ENCODE data around the gene SH3D19.

The SH3D19 gene

GRCh38 chr4:151228189-151229119 lies 97.0 kb downstream of the SH3D19 start:
- DNase-seq (ENCODE audit: low read depth) = no peak

- no peak for DNase-seq (ENCODE audit: low read depth)
These were observed 97.7 kb downstream of the SH3D19 start for GRCh38 chr4:151227731-151228130.

GRCh38 chr4:151227172-151227571 lies 98.2 kb downstream of the SH3D19 start:
- DNase-seq (ENCODE audit: low read depth) = no peak

DNA sequence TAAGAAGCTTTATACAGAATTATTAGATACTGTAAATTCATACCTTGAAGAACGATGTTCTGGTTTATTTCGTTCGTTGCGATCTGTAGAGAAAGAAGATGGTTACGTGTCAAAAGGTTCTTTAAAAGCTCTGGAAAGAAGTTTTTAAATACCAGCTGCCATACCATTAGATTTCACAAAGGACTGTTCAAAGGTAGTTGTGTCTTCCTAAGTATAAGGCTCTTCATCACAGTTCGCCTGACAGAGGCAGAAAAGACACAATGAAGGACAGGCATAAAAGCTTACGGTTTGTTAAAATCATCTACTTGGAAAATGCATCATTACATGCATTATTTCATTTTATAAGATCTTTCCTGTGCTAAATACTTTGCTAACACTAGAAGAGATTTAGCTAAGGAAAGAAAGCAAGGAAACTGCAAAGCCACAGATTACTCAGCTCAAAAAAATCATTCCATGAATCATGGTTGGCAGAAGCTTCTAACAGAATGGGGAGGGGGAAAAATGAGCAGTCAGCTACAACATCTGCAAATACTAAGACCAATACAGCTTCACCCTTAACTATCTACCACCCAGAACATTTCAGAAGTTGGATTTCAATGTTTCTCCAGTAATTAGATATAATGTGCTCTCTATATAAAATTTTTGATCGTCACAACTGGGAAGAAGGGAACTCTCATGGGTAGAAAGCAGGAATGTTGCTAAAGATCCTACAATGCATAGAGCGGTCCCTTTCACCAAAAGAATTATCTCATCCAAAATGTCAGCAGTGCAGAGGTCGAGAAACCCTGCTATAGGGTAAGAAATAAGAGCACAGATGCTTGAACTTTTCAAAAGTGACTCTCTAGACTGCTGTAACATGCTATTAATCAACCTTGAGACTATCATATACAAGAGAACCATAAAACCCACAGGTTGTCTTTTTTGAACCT lies 99.1 kb downstream of the SH3D19 start:
- no peak for DNase-seq (ENCODE audit: low read depth)

DNA sequence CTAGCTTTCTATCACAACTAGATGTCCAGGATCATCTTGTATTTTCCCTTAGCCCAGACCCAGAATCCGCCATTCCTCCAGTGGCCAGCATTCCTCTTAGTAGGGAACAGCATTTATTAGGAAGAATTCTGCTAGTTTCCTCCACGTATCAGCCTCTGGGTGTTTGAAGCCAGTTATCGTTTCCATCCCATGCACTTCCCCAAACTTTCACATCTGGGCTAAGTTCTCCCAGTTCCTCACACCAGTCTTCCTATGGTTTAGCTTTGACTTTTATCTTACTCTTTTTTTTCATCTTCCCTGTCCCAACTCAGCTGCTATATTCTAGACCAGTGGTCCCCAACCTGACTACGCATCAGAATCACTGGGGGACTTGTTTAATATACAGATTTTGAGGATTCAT lies 101.9 kb downstream of the SH3D19 start:
- no peak for DNase-seq (ENCODE audit: low read depth)

DNA sequence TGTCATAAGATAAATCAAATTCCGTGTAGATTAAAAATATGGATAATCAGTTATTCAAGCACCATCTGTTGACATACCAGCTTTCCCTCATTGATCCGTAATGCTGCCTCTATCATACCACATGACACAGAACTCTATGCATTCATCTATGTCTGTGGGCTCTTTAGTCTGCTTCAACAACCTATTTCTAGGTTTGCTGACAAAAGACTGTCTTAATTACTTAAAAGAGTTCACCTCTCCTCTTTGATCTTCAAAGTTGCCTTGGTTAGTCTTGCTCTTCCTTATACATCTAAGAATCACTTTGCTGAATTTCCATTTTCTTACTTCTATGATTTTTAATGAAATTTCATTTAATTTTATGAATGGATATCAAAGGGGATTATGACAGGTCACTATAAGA lies 105.5 kb downstream of the SH3D19 start:
- DNase-seq (ENCODE audit: low read depth) = no peak

- no peak for DNase-seq (ENCODE audit: low read depth)
These were observed 106.3 kb downstream of the SH3D19 start for GRCh38 chr4:151219091-151219490.

DNA sequence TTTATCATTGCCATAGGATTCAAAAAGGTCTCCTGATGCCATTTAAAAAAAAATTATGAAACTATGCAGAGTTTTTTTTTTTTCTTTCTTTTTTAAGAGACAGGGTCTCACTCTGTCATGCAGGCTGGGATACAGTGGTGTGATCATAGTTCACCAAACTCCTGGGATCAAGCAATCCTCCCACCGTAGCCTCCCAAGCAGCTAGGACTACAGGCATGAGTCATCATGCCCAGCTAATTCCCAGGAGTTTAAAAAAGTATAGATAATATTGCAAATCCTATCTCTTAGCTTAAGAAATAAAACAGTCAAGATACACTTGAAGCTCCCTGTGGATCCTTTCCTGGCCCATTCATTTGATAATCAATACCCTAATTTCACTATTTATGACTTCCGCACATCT lies 107.1 kb downstream of the SH3D19 start:
- DNase-seq (ENCODE audit: low read depth) = no peak

DNA sequence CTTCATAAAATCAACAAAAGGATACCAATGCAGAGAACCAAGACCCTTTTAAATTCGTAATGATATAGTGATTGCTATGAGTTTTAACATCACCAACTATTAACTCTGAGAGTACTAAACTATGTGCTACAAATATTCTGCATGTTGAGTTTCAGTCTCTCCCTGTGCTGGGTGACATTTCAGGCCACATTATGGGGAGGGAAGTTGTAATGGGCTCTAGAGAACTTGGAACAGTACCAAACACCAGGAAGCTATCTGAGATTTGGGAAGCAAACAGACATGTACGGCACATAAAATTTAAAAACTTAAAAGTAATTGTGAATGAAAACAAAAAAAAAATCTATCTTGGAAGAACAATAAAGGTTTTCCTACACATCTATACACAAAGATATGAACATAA lies 108.1 kb downstream of the SH3D19 start:
- DNase-seq (ENCODE audit: low read depth) = no peak

DNA sequence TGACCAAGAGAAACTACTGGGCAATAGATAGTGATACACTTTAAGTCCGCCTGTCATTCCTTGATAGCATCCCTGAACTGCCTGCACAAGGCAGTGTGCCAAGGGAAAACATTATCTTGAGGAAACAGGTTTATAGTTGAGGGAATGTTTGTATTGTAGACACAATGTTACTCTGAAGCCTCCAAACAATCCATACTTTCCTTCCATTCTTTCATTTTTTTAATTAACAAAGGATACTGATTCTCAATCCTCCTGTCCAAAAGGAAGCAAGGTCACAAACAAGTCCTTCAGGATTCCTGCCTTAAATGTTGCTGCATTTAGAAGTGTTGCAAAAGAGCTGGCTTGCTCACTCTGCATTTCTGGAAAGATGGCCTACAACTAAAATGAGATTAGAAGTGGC lies 110.1 kb downstream of the SH3D19 start:
- DNase-seq (ENCODE audit: low read depth) = no peak

GRCh38 chr4:151207868-151208267 lies 117.5 kb downstream of the SH3D19 start:
- DNase-seq (ENCODE audit: low read depth) = no peak

GRCh38 chr4:151207186-151207585 lies 118.2 kb downstream of the SH3D19 start:
- DNase-seq (ENCODE audit: low read depth) = no peak

- DNase-seq (ENCODE audit: low read depth) = no peak
These were observed 119.0 kb downstream of the SH3D19 start for GRCh38 chr4:151206241-151207005.

DNA sequence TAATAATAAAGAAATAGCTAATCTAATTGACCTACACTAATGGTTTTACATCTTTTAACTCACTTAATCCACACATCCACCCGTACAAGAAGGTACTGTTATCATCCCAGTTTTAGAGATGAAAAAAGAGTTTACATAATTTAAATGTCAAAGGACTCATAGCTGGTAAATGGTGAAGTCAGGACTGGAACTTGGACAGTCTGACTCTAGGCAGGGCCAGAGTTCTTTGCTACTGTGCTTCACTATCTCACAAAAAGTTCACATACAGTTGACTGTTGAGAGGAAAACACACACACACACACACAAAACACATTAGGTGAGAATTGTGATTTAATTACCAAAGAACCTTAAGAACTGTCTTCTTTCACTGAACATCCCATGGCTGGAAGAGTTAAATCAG lies 119.7 kb downstream of the SH3D19 start:
- DNase-seq (ENCODE audit: low read depth) = no peak

DNA sequence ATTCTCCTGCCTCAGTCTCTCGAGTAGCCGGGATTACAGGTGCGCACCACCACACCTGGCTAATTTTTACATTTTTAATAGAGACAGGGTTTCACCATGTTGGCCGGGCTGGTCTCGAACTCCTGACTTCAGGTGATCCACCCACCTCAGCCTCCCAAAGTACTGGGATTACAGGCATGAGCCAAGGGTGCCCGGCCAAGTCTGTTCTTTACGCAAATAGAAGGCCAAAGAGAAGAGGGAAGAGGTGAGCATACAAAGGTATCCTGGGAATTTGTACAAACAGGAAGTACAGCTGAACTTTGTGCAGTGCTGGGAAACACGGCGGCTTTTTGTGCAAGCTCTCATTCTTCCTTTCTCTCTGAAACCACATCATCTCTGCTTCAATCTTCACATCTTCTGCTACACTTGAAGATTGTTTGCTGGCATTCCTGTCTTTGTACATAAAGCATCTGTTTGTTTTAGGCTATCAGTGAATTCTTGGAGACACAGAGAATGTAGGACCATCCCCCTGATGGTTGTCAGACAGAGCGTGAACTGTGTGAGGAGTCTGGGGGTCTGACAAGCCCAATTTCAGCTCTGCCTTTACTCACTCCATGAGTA lies 120.4 kb downstream of the SH3D19 start:
- DNase-seq (ENCODE audit: low read depth) = no peak

DNA sequence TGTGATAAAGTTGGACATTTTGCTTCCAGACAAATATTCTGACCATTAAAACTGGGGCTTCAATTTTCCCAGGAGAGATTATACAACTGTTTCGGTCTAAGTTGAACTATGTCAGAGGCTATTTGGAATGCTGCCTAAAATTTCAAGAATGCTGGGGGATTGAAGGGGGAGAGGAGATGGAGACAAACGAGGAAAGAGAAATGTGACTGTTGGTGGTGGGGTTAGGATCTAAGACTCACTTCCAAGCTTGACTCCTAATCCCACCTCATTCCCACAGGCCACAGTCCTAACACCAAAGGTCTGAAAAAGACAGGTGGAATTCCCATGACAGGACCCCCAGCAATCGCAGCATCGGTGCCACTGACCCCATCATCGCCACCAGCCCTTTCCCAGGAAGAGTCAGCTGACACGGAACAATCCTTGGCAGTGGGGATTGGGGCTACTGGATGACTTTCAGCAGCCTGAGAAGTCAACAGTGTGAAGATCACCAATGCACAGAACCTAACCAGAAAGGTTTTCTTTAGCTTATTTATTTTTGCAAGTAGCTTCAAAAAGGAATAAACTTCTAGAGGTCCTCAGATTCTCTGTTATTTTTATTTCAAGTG lies 122.5 kb downstream of the SH3D19 start:
- no peak for DNase-seq (ENCODE audit: low read depth)

- no peak for DNase-seq (ENCODE audit: low read depth)
These were observed 123.0 kb downstream of the SH3D19 start for GRCh38 chr4:151202381-151202780.

- no peak for DNase-seq (ENCODE audit: low read depth)
These were observed 125.8 kb downstream of the SH3D19 start for GRCh38 chr4:151199319-151200190.

GRCh38 chr4:151198748-151199147 lies 126.7 kb downstream of the SH3D19 start:
- DNase-seq (ENCODE audit: low read depth) = no peak

DNA sequence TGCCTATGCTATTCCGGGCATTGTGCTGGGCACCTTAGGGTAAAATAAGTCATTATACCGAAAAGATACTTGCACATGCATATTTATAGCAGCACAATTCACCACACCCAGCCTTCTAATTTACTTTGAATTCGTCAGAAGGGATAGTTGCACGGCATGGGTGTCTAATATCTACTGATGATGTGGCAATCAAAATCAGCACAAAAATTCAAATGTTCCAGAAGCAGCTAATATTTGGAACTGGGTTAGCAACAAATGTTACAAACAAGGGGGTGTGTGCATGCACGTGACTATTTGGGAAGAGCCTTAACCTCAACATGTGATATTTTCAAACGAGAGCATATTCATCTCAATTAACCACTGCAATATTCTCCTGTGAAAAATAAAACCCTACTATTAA lies 128.2 kb downstream of the SH3D19 start:
- no peak for DNase-seq (ENCODE audit: low read depth)
